Fibroblast of lung (primary cell): ENCODE measurements around the gene STXBP4. TPM values are rescaled to one million over a fixed set of nuclear protein-coding genes. Genes with fewer than 3 reads are reported as not detected.
A peak's percentile ranks its signal among the peaks of the same experiment; 100 is the strongest.

Experiments
- DNase-seq, 2 donors: peaks; one replicate each; pipeline versions ENCODE4 v3.0.0 to v3.0.0-alpha.2; 2010; ENCODE audit warnings: low read depth in 2 of 2
- H2AFZ ChIP-seq: 2 replicates; pipeline ENCODE4 v1.5.1; 2012; ENCODE audit warnings: low read length, control low read depth, inconsistent platforms
- H3K27ac ChIP-seq: 2 replicates; pipeline ENCODE4 v1.5.1; 2011; ENCODE audit warnings: low read length, control low read depth; ENCODE audit not compliant: insufficient read depth
- H3K27me3 ChIP-seq: 2 replicates; pipeline ENCODE4 v1.5.1; 2011; ENCODE audit warnings: mild to moderate bottlenecking, low read length; ENCODE audit not compliant: control insufficient read depth, insufficient read depth
- H3K36me3 ChIP-seq: 2 replicates; pipeline ENCODE4 v1.5.1; 2011; ENCODE audit warnings: low read length; ENCODE audit not compliant: control insufficient read depth, insufficient read depth
- H3K4me1 ChIP-seq: 2 replicates; pipeline ENCODE4 v1.5.1; 2011; ENCODE audit warnings: low read length; ENCODE audit not compliant: control insufficient read depth, insufficient read depth; ENCODE audit errors: extremely low read depth
- H3K4me2 ChIP-seq: 2 replicates; pipeline ENCODE4 v1.5.1; 2011; ENCODE audit warnings: low read length, control low read depth; ENCODE audit not compliant: insufficient read depth; ENCODE audit errors: extremely low read depth
- H3K4me3 ChIP-seq, 4 experiments: fragments of 200-600 bp in 1 of 4; sonication (generic) in 1 of 4; replicated peaks in 1 of 4; 2 replicates each; pipeline ENCODE4 v1.5.1; 2011 to 2016; ENCODE audit warnings: low read length in 4 of 4, low read depth in 3 of 4, mild to moderate bottlenecking in 3 of 4, control low read depth in 2 of 4, inconsistent platforms in 1 of 4, mixed read lengths in 1 of 4; ENCODE audit not compliant: insufficient read depth in 1 of 4; ENCODE audit errors: control extremely low read depth in 1 of 4
- H3K79me2 ChIP-seq: 2 replicates; pipeline ENCODE4 v1.5.1; 2012; ENCODE audit warnings: mild to moderate bottlenecking, low read length, inconsistent platforms; ENCODE audit not compliant: control insufficient read depth, insufficient read depth
- H3K9ac ChIP-seq: 2 replicates; pipeline ENCODE4 v1.5.1; 2011; ENCODE audit warnings: mild to moderate bottlenecking, low read length, control low read depth; ENCODE audit not compliant: insufficient read depth
- H3K9me3 ChIP-seq: 2 replicates; pipeline ENCODE4 v1.5.1; 2012; ENCODE audit warnings: low read depth, low read length; ENCODE audit not compliant: control insufficient read depth, insufficient read depth
- H4K20me1 ChIP-seq: 2 replicates; pipeline ENCODE4 v1.5.1; 2011; ENCODE audit warnings: low read length; ENCODE audit not compliant: control insufficient read depth, insufficient read depth; ENCODE audit errors: extremely low read depth
- CTCF ChIP-seq, 2 donors: IDR thresholded peaks in 1 of 2; conservative IDR thresholded peaks in 1 of 2; 1 replicate in 1 of 2; 2 replicates in 1 of 2; pipeline ENCODE4 v1.5.1; 2011 to 2012; ENCODE audit warnings: low read length in 2 of 2, control low read depth in 1 of 2, inconsistent platforms in 1 of 2, low read depth in 1 of 2, mild to moderate bottlenecking in 1 of 2
- EZH2 ChIP-seq: IDR thresholded peaks from 2 replicates; pipeline ENCODE4 v1.5.1; 2012; ENCODE audit warnings: low read length, control low read depth, mild to moderate bottlenecking; ENCODE audit errors: missing control alignments
- polyA plus RNA-seq, 2 donors: library from polyadenylated mRNA; depleted of rRNA in 1 of 2; stranded (reverse) in 1 of 2; unstranded in 1 of 2; fragments of >200 nt; gene quantifications; 2 replicates each; pipeline ENCODE4 v1.2.1, GENCODE V29; 2011 to 2012; ENCODE audit warnings: missing spikeins in 1 of 2
- total RNA-seq: library from RNA; depleted of rRNA; stranded (reverse); fragments of >200 nt; gene quantifications from 2 replicates; pipeline ENCODE4 v1.2.1, GENCODE V29; 2014

The STXBP4 gene
- total and polyA plus RNA-seq, 2 donors (not counting 1 experiment from before 2014, with no cell fraction given) = 5.6 to 9.8 TPM

- Histone ChIP-seq H3K4me2 (no peak overlapping the region), H3K9ac (no peak overlapping the region), H3K79me2 (no peaks in the 10 kb centered on the region), H3K4me1 (no peaks in the 10 kb centered on the region), H3K4me3 (no peak overlapping the region), H3K27ac (no peak overlapping the region), H4K20me1 (no peaks in the 10 kb centered on the region), H2AFZ (no peak overlapping the region), H3K36me3 (no peaks in the 10 kb centered on the region), H3K27me3 (no peaks in the 10 kb centered on the region), H3K9me3 (no peaks in the 10 kb centered on the region)
- TF ChIP-seq CTCF (conservative IDR thresholded peaks at IDR 0.05 in 1 of 2, IDR thresholded peaks at IDR 0.05 in 1 of 2; ENCODE audit: low read depth in 1 of 2, low read length in 2 of 2) (no peak), EZH2 (no peak)
- DNase-seq = no peak
Measured at GRCh38 chr17:55059724-55060123, 91.2 kb downstream of the STXBP4 start.

- no peak overlapping the region for H3K4me2 ChIP-seq
- H3K4me3 ChIP-seq = no peak overlapping the region
- no peak overlapping the region for H3K9ac ChIP-seq
- H3K4me1 ChIP-seq = no peaks in the 10 kb centered on the region
- no peaks in the 10 kb centered on the region for H3K36me3 ChIP-seq
- H4K20me1 ChIP-seq = no peaks in the 10 kb centered on the region
- H3K9me3 ChIP-seq = no peaks in the 10 kb centered on the region
- DNase-seq = peak in 1 of 2 donors; percentile 82
- H3K79me2 ChIP-seq = no peaks in the 10 kb centered on the region
- TF ChIP-seq CTCF (conservative IDR thresholded peaks at IDR 0.05 in 1 of 2, IDR thresholded peaks at IDR 0.05 in 1 of 2; ENCODE audit: low read depth in 1 of 2, low read length in 2 of 2) (no peak), EZH2 (no peak)
- H3K27ac ChIP-seq = no peak overlapping the region
- H3K27me3 ChIP-seq = no peaks in the 10 kb centered on the region
- H2AFZ ChIP-seq = no peak overlapping the region
Measured at GRCh38 chr17:55062921-55063320, 94.4 kb downstream of the STXBP4 start.

DNA sequence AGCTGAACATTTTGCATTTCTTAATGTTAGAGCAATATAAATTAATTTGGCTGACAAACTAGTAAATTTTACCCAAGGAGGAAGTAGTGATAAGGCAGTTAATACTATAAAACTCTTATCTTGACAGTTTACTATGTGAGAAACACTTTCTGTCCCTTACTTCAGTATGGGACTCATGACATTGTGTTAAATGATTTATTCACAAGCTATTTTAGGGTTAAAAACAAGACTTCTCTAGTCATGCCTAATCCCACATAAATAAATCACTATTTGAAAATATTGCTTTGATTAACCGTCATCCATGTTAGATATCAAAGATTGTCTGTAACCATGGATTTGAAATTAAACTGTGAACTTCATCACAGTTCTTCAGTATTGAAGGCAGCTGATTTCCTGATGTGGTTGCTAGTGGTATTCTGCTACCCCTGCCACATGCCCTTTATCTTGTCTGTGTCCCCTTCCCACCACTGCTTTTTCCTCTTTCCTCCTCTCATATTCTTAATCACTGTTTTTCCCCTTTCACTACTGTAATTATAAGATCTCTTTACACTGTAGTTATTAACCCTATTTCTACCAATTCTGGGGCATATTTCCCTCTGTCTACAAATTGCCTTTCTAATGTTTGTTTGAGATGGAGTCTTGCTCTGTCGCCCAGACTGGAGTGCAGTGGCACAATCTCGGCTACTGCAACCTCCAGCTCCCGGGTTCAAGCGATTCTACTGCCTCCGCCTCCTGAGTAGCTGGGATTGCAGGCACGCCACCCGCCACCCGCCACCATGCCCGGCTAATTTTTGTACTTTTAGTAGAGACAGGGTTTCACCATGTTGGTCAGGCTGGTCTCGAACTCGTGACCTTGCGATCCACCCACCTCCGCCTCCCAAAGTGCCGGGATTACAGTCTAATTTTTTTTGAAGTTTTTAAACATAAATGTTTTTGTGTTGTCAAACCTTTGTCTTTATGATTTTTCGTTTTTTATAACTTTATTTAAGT lies 95.6 kb downstream of the STXBP4 start:
- H3K4me1 ChIP-seq = no peaks in the 10 kb centered on the region
- no peaks in the 10 kb centered on the region for H3K79me2 ChIP-seq
- no peaks in the 10 kb centered on the region for H4K20me1 ChIP-seq
- TF ChIP-seq CTCF (conservative IDR thresholded peaks at IDR 0.05 in 1 of 2, IDR thresholded peaks at IDR 0.05 in 1 of 2; ENCODE audit: low read depth in 1 of 2, low read length in 2 of 2) (no peak), EZH2 (no peak)
- H3K9me3 ChIP-seq = no peaks in the 10 kb centered on the region
- H2AFZ ChIP-seq = no peak overlapping the region
- DNase-seq = no peak
- H3K27me3 ChIP-seq = no peaks in the 10 kb centered on the region
- no peak overlapping the region for H3K4me2 ChIP-seq
- no peak overlapping the region for H3K27ac ChIP-seq
- no peaks in the 10 kb centered on the region for H3K36me3 ChIP-seq
- H3K9ac ChIP-seq = no peak overlapping the region
- no peak overlapping the region for H3K4me3 ChIP-seq
